ENCODE measurements around the gene AKAP6.

- TF ChIP-seq CTCF (conservative IDR thresholded peaks at IDR 0.05): no peak
- TF ChIP-seq ZFX (IDR thresholded peaks at IDR 0.05): no peak
Observed at GRCh38 chr14:32761381-32761968, 432.4 kb downstream of the AKAP6 start.
